H1 (cell line): ENCODE measurements around the gene GEMIN2. TPM values are rescaled to one million over a fixed set of nuclear protein-coding genes. Genes with fewer than 3 reads are reported as not detected.

ENCODE experiments used
- ASH2L ChIP-seq: fragments of 200-600, 300-600 bp; sonication (generic); IDR thresholded peaks from one replicate; pipeline ENCODE4 v1.7.1; 2017; ENCODE audit warnings: low read length
- ATF3 ChIP-seq: IDR thresholded peaks from 2 replicates; pipeline ENCODE4 v1.6.1; 2011; ENCODE audit warnings: low read depth, mild to moderate bottlenecking, low read length; ENCODE audit not compliant: insufficient read depth
- CBX8 ChIP-seq: fragments of 300-800, 300-1000 bp; sonication (generic); IDR thresholded peaks from 2 replicates; pipeline ENCODE4 v1.7.1; 2016; ENCODE audit warnings: low read depth, low read length, borderline replicate concordance
- CHD1 ChIP-seq: IDR thresholded peaks from 2 replicates; pipeline ENCODE4 v1.6.1; 2012; ENCODE audit warnings: low read depth, low read length, improper control_type of control experiment
- CTBP2 ChIP-seq: IDR thresholded peaks from 2 replicates; pipeline ENCODE4 v1.7.0; 2011; ENCODE audit warnings: borderline replicate concordance, mild to moderate bottlenecking, moderate library complexity, mixed read lengths, low read length; ENCODE audit not compliant: insufficient read depth, insufficient read length
- CTCF ChIP-seq, 3 experiments: IDR thresholded peaks; 1 replicate in 2 of 3; 2 replicates in 1 of 3; pipeline versions ENCODE4 v1.5.1 to v1.6.1; 2011; ENCODE audit warnings: low read length in 3 of 3, mild to moderate bottlenecking in 3 of 3, inconsistent platforms in 2 of 3, low read depth in 1 of 3, moderate library complexity in 1 of 3; ENCODE audit not compliant: insufficient read depth in 1 of 3; ENCODE audit errors: control extremely low read depth in 1 of 3
- E2F6 ChIP-seq: IDR thresholded peaks from 2 replicates; pipeline ENCODE4 v1.6.1; 2012; ENCODE audit warnings: inconsistent platforms
- EGR1 ChIP-seq: IDR thresholded peaks from 2 replicates; pipeline ENCODE4 v1.6.1; 2011; ENCODE audit warnings: low read depth, low read length, borderline replicate concordance
- GABPA ChIP-seq: IDR thresholded peaks from 2 replicates; pipeline ENCODE4 v1.6.1; 2011; ENCODE audit warnings: mild to moderate bottlenecking, low read length, moderate library complexity, borderline replicate concordance; ENCODE audit not compliant: insufficient read depth
- MAFK ChIP-seq: IDR thresholded peaks from 2 replicates; pipeline ENCODE4 v1.6.1; 2012; ENCODE audit warnings: low read depth, mild to moderate bottlenecking, improper control_type of control experiment, low read length
- NRF1 ChIP-seq: IDR thresholded peaks from 2 replicates; pipeline ENCODE4 v1.6.1; 2011; ENCODE audit warnings: mild to moderate bottlenecking, low read depth, low read length, improper control_type of control experiment
- RNF2 ChIP-seq: fragments of 200-900, 300-1000 bp; sonication (generic); IDR thresholded peaks from 2 replicates; pipeline ENCODE4 v1.7.1; 2016; ENCODE audit warnings: borderline replicate concordance, low read depth, mild to moderate bottlenecking, antibody characterized with exemption, low read length; ENCODE audit not compliant: poor library complexity, severe bottlenecking; ENCODE audit errors: missing control alignments
- SIN3A ChIP-seq, 2 experiments: IDR thresholded peaks in 1 of 2; conservative IDR thresholded peaks in 1 of 2; 2 replicates each; pipeline ENCODE4 v1.6.1; 2011 to 2012; ENCODE audit warnings: low read length in 2 of 2, improper control_type of control experiment in 1 of 2, low read depth in 1 of 2, mild to moderate bottlenecking in 1 of 2
- SP1 ChIP-seq: IDR thresholded peaks from 2 replicates; pipeline ENCODE4 v1.6.1; 2011; ENCODE audit warnings: low read depth, low read length
- TAF1 ChIP-seq: IDR thresholded peaks from 2 replicates; pipeline ENCODE4 v1.6.1; 2011; ENCODE audit warnings: mild to moderate bottlenecking, low read depth, low read length
- TEAD4 ChIP-seq: IDR thresholded peaks from 2 replicates; pipeline ENCODE4 v1.6.1; 2012; ENCODE audit warnings: low read depth, low read length, inconsistent platforms, mixed read lengths
- USF2 ChIP-seq: IDR thresholded peaks from 2 replicates; pipeline ENCODE4 v1.6.1; 2011; ENCODE audit warnings: low read length, improper control_type of control experiment
- YY1 ChIP-seq: IDR thresholded peaks from 2 replicates; pipeline ENCODE4 v1.6.1; 2011; ENCODE audit warnings: low read depth, mild to moderate bottlenecking, low read length
- polyA plus RNA-seq, 7 experiments: library from polyadenylated mRNA; depleted of rRNA in 3 of 7; stranded (reverse) in 5 of 7; unstranded in 2 of 7; fragments of >200 nt in 5 of 7; fragments of 200-250 nt in 2 of 7; gene quantifications; 1 replicate in 5 of 7; 2 replicates in 1 of 7; 4 replicates in 1 of 7; pipeline versions ENCODE4 v1.2.1 to v1.2.3, GENCODE V29; 2011 to 2013; ENCODE audit warnings: missing spikeins in 2 of 7, mixed read lengths in 2 of 7
- total RNA-seq: library from RNA; stranded (reverse); fragmentation: NEBNext Ultra II Directional; extraction: Animal tissue kit (Norgen Biotek cat#: 25700); gene quantifications from 2 replicates; pipeline ENCODE4 v1.2.1, GENCODE V29; 2021

GEMIN2 gene
- total and polyA plus RNA-seq, 2 of the 8 experiments (the other 6 are each of a cell fraction or from before 2014, with no cell fraction given): 29.1 to 30.8 TPM

GRCh38 chr14:39114073-39114838 lies at the start of gene GEMIN2 (continued):
- no peak for TF ChIP-seq CTCF (IDR thresholded peaks at IDR 0.05; ENCODE audit: control extremely low read depth in 1 of 3, insufficient read depth in 1 of 3, low read depth in 1 of 3, low read length in 3 of 3)
- TF ChIP-seq TEAD4: no peak
- TF ChIP-seq SP1: no peak
- TF ChIP-seq USF2: no peak
- 0 out of 2 replicates have a peak, but pooled peaks have one; percentile 53 for TF ChIP-seq YY1
- TF ChIP-seq EGR1: no peak
- TF ChIP-seq ASH2L: peak; percentile 67
- peak in 1 of 2 experiments; percentile 34; a peak in 1 of 4 replicates for TF ChIP-seq SIN3A (conservative IDR thresholded peaks at IDR 0.05 in 1 of 2, IDR thresholded peaks at IDR 0.05 in 1 of 2; ENCODE audit: low read depth in 1 of 2, low read length in 2 of 2)
- no peak for TF ChIP-seq E2F6
- TF ChIP-seq TAF1: peak; percentile 84
- TF ChIP-seq CBX8: no peak
- TF ChIP-seq MAFK: no peak
- TF ChIP-seq CHD1: no peak
- TF ChIP-seq ATF3: no peak
- TF ChIP-seq GABPA: no peak
- TF ChIP-seq NRF1: peak; percentile 88
- no peak for TF ChIP-seq CTBP2
- TF ChIP-seq RNF2: no peak
